GM18507 (cell line): ENCODE measurements around the gene XRCC4.
"Not testable (repeated sequence)": the region's sequence is repeated elsewhere in the genome, so short reads cannot be mapped to it uniquely, and the experiment has no call there.

Experiments used
- DNase-seq: peaks from one replicate; pipeline ENCODE4 v3.0.0; 2011; ENCODE audit warnings: low read depth; ENCODE audit not compliant: insufficient read length; ENCODE audit errors: extremely low spot score
- FAIRE-seq: peaks from 2 replicates; lab custom pipeline; 2011; peaks lifted over from hg19 to GRCh38; lab: Jason Lieb, UNC

XRCC4 gene

GRCh38 chr5:83076742-83077661 lies at the start of gene XRCC4, which contains the start of gene TMEM167A:
Gene XRCC4, plus strand, starts transcription at chr5:83077547. Its CDS starts 27,373 bp downstream, at chr5:83104920.
Gene TMEM167A, minus strand, starts transcription at chr5:83077394. Its CDS starts 71 bp downstream, at chr5:83077323.
- peak; percentile 85 for DNase-seq
- FAIRE-seq = peak; percentile 99

GRCh38 chr5:83029912-83030311 lies 47.4 kb upstream of the XRCC4 start:
- no peak for FAIRE-seq
- no peak for DNase-seq

- no peak for DNase-seq
- no peak for FAIRE-seq
These were observed 46.0 kb upstream of the XRCC4 start for GRCh38 chr5:83031381-83031780.

GRCh38 chr5:83034036-83034435 lies 43.3 kb upstream of the XRCC4 start:
- no peak for FAIRE-seq
- no peak for DNase-seq

- DNase-seq (no peak), FAIRE-seq (no peak)
These were observed 42.7 kb upstream of the XRCC4 start for GRCh38 chr5:83034528-83035207.

GRCh38 chr5:83035373-83036100 lies 41.8 kb upstream of the XRCC4 start:
- no peak for DNase-seq
- no peak for FAIRE-seq

- FAIRE-seq (no peak), DNase-seq (no peak)
These were observed 40.3 kb upstream of the XRCC4 start for GRCh38 chr5:83036991-83037575.

- FAIRE-seq (no peak), DNase-seq (no peak)
These were observed 38.4 kb upstream of the XRCC4 start for GRCh38 chr5:83038924-83039323.

GRCh38 chr5:83042507-83042906 lies 34.8 kb upstream of the XRCC4 start:
- FAIRE-seq (no peak), DNase-seq (no peak)

GRCh38 chr5:83044926-83045325 lies 32.4 kb upstream of the XRCC4 start:
- DNase-seq = no peak
- no peak for FAIRE-seq

- no peak for DNase-seq
- no peak for FAIRE-seq
These were observed 29.1 kb upstream of the XRCC4 start for GRCh38 chr5:83048277-83048676.

GRCh38 chr5:83048811-83049210 lies 28.5 kb upstream of the XRCC4 start:
- DNase-seq (no peak), FAIRE-seq (no peak)

GRCh38 chr5:83049370-83049885 lies 27.9 kb upstream of the XRCC4 start:
- FAIRE-seq = no peak
- DNase-seq = no peak

- DNase-seq (no peak), FAIRE-seq (no peak)
These were observed 26.5 kb upstream of the XRCC4 start for GRCh38 chr5:83050723-83051340.

GRCh38 chr5:83055166-83055565 lies 22.2 kb upstream of the XRCC4 start:
- FAIRE-seq = no peak

GRCh38 chr5:83058726-83059125 lies 18.6 kb upstream of the XRCC4 start:
- peak; percentile 41 for FAIRE-seq
- no peak for DNase-seq

More at GRCh38 chr5:83055166-83055565, 22.2 kb upstream of the XRCC4 start:
- no peak for DNase-seq

GRCh38 chr5:83059341-83059740 lies 18.0 kb upstream of the XRCC4 start:
- DNase-seq (no peak), FAIRE-seq (no peak)

GRCh38 chr5:83066548-83067110 lies 10.7 kb upstream of the XRCC4 start:
- FAIRE-seq (no peak), DNase-seq (no peak)

GRCh38 chr5:83067377-83067776 lies 10.0 kb upstream of the XRCC4 start:
- not testable (repeated sequence) for FAIRE-seq, DNase-seq
